H1 (cell line): Measurements from ENCODE around the gene TACR3. TPM values are rescaled to one million over a fixed set of nuclear protein-coding genes. Genes with fewer than 3 reads are reported as not detected.

Experiments
- CHD1 ChIP-seq: IDR thresholded peaks from 2 replicates; pipeline ENCODE4 v1.6.1; 2012; ENCODE audit warnings: low read depth, low read length, improper control_type of control experiment
- RFX5 ChIP-seq: IDR thresholded peaks from 2 replicates; pipeline ENCODE4 v1.6.1; 2011; ENCODE audit warnings: low read depth, low read length, improper control_type of control experiment, borderline replicate concordance
- TAF1 ChIP-seq: IDR thresholded peaks from 2 replicates; pipeline ENCODE4 v1.6.1; 2011; ENCODE audit warnings: mild to moderate bottlenecking, low read depth, low read length
- polyA plus RNA-seq, 7 experiments: library from polyadenylated mRNA; depleted of rRNA in 3 of 7; stranded (reverse) in 5 of 7; unstranded in 2 of 7; fragments of >200 nt in 5 of 7; fragments of 200-250 nt in 2 of 7; gene quantifications; 1 replicate in 5 of 7; 2 replicates in 1 of 7; 4 replicates in 1 of 7; pipeline versions ENCODE4 v1.2.1 to v1.2.3, GENCODE V29; 2011 to 2013; ENCODE audit warnings: missing spikeins in 2 of 7, mixed read lengths in 2 of 7
- total RNA-seq: library from RNA; stranded (reverse); fragmentation: NEBNext Ultra II Directional; extraction: Animal tissue kit (Norgen Biotek cat#: 25700); gene quantifications from 2 replicates; pipeline ENCODE4 v1.2.1, GENCODE V29; 2021
- TF ChIP-seq, protein P1 (sequence below): fragments of 300-600 bp; sonication (generic); IDR thresholded peaks from 2 replicates; pipeline ENCODE4 v1.7.1; 2012; ENCODE audit warnings: low read length, moderate library complexity, mild to moderate bottlenecking, inconsistent platforms; ENCODE audit not compliant: insufficient replicate concordance

The TACR3 gene
- total and polyA plus RNA-seq, 2 of the 8 experiments (the other 6 are each of a cell fraction or from before 2014, with no cell fraction given) = 0.30 to 2.3 TPM

- TF ChIP-seq RFX5 (no peak), TAF1 (no peak), CHD1 (no peak)
- TF ChIP-seq, protein P1, sequence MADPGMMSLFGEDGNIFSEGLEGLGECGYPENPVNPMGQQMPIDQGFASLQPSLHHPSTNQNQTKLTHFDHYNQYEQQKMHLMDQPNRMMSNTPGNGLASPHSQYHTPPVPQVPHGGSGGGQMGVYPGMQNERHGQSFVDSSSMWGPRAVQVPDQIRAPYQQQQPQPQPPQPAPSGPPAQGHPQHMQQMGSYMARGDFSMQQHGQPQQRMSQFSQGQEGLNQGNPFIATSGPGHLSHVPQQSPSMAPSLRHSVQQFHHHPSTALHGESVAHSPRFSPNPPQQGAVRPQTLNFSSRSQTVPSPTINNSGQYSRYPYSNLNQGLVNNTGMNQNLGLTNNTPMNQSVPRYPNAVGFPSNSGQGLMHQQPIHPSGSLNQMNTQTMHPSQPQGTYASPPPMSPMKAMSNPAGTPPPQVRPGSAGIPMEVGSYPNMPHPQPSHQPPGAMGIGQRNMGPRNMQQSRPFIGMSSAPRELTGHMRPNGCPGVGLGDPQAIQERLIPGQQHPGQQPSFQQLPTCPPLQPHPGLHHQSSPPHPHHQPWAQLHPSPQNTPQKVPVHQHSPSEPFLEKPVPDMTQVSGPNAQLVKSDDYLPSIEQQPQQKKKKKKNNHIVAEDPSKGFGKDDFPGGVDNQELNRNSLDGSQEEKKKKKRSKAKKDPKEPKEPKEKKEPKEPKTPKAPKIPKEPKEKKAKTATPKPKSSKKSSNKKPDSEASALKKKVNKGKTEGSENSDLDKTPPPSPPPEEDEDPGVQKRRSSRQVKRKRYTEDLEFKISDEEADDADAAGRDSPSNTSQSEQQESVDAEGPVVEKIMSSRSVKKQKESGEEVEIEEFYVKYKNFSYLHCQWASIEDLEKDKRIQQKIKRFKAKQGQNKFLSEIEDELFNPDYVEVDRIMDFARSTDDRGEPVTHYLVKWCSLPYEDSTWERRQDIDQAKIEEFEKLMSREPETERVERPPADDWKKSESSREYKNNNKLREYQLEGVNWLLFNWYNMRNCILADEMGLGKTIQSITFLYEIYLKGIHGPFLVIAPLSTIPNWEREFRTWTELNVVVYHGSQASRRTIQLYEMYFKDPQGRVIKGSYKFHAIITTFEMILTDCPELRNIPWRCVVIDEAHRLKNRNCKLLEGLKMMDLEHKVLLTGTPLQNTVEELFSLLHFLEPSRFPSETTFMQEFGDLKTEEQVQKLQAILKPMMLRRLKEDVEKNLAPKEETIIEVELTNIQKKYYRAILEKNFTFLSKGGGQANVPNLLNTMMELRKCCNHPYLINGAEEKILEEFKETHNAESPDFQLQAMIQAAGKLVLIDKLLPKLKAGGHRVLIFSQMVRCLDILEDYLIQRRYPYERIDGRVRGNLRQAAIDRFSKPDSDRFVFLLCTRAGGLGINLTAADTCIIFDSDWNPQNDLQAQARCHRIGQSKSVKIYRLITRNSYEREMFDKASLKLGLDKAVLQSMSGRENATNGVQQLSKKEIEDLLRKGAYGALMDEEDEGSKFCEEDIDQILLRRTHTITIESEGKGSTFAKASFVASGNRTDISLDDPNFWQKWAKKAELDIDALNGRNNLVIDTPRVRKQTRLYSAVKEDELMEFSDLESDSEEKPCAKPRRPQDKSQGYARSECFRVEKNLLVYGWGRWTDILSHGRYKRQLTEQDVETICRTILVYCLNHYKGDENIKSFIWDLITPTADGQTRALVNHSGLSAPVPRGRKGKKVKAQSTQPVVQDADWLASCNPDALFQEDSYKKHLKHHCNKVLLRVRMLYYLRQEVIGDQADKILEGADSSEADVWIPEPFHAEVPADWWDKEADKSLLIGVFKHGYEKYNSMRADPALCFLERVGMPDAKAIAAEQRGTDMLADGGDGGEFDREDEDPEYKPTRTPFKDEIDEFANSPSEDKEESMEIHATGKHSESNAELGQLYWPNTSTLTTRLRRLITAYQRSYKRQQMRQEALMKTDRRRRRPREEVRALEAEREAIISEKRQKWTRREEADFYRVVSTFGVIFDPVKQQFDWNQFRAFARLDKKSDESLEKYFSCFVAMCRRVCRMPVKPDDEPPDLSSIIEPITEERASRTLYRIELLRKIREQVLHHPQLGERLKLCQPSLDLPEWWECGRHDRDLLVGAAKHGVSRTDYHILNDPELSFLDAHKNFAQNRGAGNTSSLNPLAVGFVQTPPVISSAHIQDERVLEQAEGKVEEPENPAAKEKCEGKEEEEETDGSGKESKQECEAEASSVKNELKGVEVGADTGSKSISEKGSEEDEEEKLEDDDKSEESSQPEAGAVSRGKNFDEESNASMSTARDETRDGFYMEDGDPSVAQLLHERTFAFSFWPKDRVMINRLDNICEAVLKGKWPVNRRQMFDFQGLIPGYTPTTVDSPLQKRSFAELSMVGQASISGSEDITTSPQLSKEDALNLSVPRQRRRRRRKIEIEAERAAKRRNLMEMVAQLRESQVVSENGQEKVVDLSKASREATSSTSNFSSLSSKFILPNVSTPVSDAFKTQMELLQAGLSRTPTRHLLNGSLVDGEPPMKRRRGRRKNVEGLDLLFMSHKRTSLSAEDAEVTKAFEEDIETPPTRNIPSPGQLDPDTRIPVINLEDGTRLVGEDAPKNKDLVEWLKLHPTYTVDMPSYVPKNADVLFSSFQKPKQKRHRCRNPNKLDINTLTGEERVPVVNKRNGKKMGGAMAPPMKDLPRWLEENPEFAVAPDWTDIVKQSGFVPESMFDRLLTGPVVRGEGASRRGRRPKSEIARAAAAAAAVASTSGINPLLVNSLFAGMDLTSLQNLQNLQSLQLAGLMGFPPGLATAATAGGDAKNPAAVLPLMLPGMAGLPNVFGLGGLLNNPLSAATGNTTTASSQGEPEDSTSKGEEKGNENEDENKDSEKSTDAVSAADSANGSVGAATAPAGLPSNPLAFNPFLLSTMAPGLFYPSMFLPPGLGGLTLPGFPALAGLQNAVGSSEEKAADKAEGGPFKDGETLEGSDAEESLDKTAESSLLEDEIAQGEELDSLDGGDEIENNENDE = no peak
These were observed 34.3 kb upstream of the TACR3 start (continued) for GRCh38 chr4:103753868-103754653.
